OCI-LY7 (cell line): ENCODE measurements around the gene GBF1. TPM values are rescaled to one million over a fixed set of nuclear protein-coding genes. Genes with fewer than 3 reads are reported as not detected.

Source experiments
- BruUV-seq: library from RNA; stranded (reverse); fragments of 400-500 nt; replicated peaks from 2 replicates; lab custom pipeline; 2021; lab: Mats Ljungman, UMichigan
- CTCF ChIA-PET: fragments of 300-600 bp; sonication (Branson Sonifier 250); formaldehyde crosslinking; loops from one replicate; lab custom pipeline; 2022; ENCODE audit warnings: antibody characterized with exemption; ENCODE audit not compliant: unreplicated experiment; lab: Charles Lee
- POLR2A ChIA-PET: fragments of 300-600 bp; sonication (Branson Sonifier 250); formaldehyde crosslinking; loops from one replicate; lab custom pipeline; 2022; ENCODE audit warnings: antibody characterized with exemption; lab: Charles Lee
- DNase-seq: peaks from one replicate; pipeline ENCODE4 v3.0.0-alpha.2; 2015; ENCODE audit warnings: low spot score
- H2AFZ ChIP-seq: fragments of 200-600 bp; sonication (generic), shearing (Covaris generic); 2 replicates; pipeline ENCODE4 v1.6.1; 2014; ENCODE audit warnings: mild to moderate bottlenecking, antibody characterized with exemption, low read length, moderate library complexity
- H3K27ac ChIP-seq: fragments of 200-600 bp; sonication (generic); 2 replicates; pipeline ENCODE4 v1.5.1; 2014; ENCODE audit warnings: mixed run types, low read depth, mild to moderate bottlenecking, moderate library complexity, low read length, inconsistent platforms; ENCODE audit not compliant: poor library complexity, severe bottlenecking
- H3K36me3 ChIP-seq: fragments of 200-600 bp; sonication (generic); 2 replicates; pipeline ENCODE4 v1.6.1; 2014; ENCODE audit warnings: mild to moderate bottlenecking, antibody characterized with exemption, low read length, moderate library complexity, mixed read lengths; ENCODE audit not compliant: insufficient read depth
- H3K4me1 ChIP-seq: fragments of 200-600 bp; sonication (generic); 2 replicates; pipeline ENCODE4 v1.5.1; 2014; ENCODE audit warnings: mild to moderate bottlenecking, low read length; ENCODE audit not compliant: insufficient read depth, poor library complexity, severe bottlenecking
- H3K4me2 ChIP-seq: fragments of 200-600 bp; sonication (generic); 2 replicates; pipeline ENCODE4 v1.6.1; 2014; ENCODE audit warnings: mild to moderate bottlenecking, low read length
- H3K4me3 ChIP-seq: fragments of 200-600 bp; sonication (generic); 2 replicates; pipeline ENCODE4 v1.5.1; 2014; ENCODE audit warnings: mild to moderate bottlenecking, low read depth, low read length; ENCODE audit not compliant: poor library complexity, severe bottlenecking
- H3K79me2 ChIP-seq: fragments of 200-600 bp; sonication (generic); 2 replicates; pipeline ENCODE4 v1.6.1; 2016; ENCODE audit warnings: low read depth, mild to moderate bottlenecking, low read length, moderate library complexity, mixed read lengths; ENCODE audit not compliant: insufficient read depth
- H3K9me2 ChIP-seq: fragments of 200-600 bp; sonication (generic); 2 replicates; pipeline ENCODE4 v1.6.1; 2016; ENCODE audit warnings: mild to moderate bottlenecking, low read length, mixed read lengths; ENCODE audit not compliant: insufficient read depth
- H3K9me3 ChIP-seq: fragments of 200-600 bp; sonication (generic); 2 replicates; pipeline ENCODE4 v1.6.1; 2014; ENCODE audit warnings: mild to moderate bottlenecking, mixed run types, low read length, mixed read lengths
- H4K20me1 ChIP-seq: fragments of 200-600 bp; sonication (generic); 2 replicates; pipeline ENCODE4 v1.6.1; 2014; ENCODE audit warnings: mild to moderate bottlenecking, antibody characterized with exemption, low read length, moderate library complexity, mixed read lengths; ENCODE audit not compliant: insufficient read depth
- EZH2phosphoT487 ChIP-seq: fragments of 200-600 bp; sonication (generic); IDR thresholded peaks from 2 replicates; pipeline ENCODE4 v1.6.1; 2018; ENCODE audit warnings: low read depth, borderline replicate concordance, mild to moderate bottlenecking, mixed run types, antibody characterized with exemption, low read length, moderate library complexity, mixed read lengths
- intact Hi-C: fragments of 100-400 bp; cut with micrococcal nuclease; formaldehyde crosslinking; loops from one replicate; pipeline ENCODE4 v1.10.0; 2022; ENCODE audit not compliant: unreplicated experiment
- total RNA-seq, 2 experiments: library from RNA; depleted of rRNA in 1 of 2; stranded (reverse); fragments of >200 nt in 1 of 2; shearing (Covaris generic) in 1 of 2; gene quantifications; 2 replicates each; pipeline ENCODE4 v1.2.3, GENCODE V29; 2014 to 2022
- TF ChIP-seq, protein P1 (sequence below): fragments of 200-600 bp; sonication (generic); conservative IDR thresholded peaks from 2 replicates; pipeline ENCODE4 v1.5.1; 2014; ENCODE audit warnings: mild to moderate bottlenecking, antibody characterized with exemption, low read length, moderate library complexity, mixed read lengths

GBF1 gene
- total RNA-seq, 2 experiments from 2014 or later, result 17.8 to 33.4 TPM

DNA sequence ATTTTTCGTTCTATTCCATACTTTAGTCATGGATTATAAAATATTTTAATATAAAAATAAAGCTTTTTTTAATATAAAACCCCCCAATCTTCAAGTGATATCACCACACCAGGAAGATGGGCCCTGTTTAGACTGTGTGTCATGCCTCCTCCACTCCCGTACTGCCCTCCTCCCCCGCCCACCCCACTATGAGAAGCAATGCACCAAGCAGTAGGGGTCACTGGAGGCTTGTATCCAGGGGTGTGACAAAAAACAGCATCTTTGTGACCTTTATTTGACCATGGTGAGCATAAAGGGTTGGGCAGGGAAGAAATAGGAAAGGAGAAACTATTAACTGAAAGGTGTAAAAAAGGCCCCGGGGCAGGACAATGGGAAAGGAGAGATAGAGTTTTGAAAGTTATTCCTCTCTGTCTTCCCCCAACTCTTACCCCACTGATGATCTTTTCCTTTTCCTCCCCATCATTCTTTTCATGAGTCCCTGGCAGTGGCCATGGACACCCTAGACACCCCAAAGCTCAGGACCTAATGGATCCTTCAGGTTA is 7.5 kb upstream of the GBF1 start:
- H3K4me3 ChIP-seq, result no peak overlapping the region
- no peak overlapping the region for H3K27ac ChIP-seq
- no peaks in the 10 kb centered on the region for H3K79me2 ChIP-seq
- CTCF ChIA-PET, result no interaction called here
- no peaks in the 10 kb centered on the region for H4K20me1 ChIP-seq
- no peaks in the 10 kb centered on the region for H3K36me3 ChIP-seq
- POLR2A ChIA-PET, result interaction anchor here (1.0 kb wide), 1 partner anchor 10 kb away, joined by 3 read pairs; no protein-coding TSS in a partner anchor
- intact Hi-C loops, result no loop called here
- no TSS peak for BruUV-seq
- TF ChIP-seq, protein P1, sequence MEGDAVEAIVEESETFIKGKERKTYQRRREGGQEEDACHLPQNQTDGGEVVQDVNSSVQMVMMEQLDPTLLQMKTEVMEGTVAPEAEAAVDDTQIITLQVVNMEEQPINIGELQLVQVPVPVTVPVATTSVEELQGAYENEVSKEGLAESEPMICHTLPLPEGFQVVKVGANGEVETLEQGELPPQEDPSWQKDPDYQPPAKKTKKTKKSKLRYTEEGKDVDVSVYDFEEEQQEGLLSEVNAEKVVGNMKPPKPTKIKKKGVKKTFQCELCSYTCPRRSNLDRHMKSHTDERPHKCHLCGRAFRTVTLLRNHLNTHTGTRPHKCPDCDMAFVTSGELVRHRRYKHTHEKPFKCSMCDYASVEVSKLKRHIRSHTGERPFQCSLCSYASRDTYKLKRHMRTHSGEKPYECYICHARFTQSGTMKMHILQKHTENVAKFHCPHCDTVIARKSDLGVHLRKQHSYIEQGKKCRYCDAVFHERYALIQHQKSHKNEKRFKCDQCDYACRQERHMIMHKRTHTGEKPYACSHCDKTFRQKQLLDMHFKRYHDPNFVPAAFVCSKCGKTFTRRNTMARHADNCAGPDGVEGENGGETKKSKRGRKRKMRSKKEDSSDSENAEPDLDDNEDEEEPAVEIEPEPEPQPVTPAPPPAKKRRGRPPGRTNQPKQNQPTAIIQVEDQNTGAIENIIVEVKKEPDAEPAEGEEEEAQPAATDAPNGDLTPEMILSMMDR, result no peak
- DNase-seq, result no peak
- no peak overlapping the region for H3K4me2 ChIP-seq
- H3K9me2 ChIP-seq, result no peaks in the 10 kb centered on the region
- no peaks in the 10 kb centered on the region for H3K4me1 ChIP-seq
- H3K9me3 ChIP-seq, result no peaks in the 10 kb centered on the region
- H2AFZ ChIP-seq, result no peak overlapping the region

DNA sequence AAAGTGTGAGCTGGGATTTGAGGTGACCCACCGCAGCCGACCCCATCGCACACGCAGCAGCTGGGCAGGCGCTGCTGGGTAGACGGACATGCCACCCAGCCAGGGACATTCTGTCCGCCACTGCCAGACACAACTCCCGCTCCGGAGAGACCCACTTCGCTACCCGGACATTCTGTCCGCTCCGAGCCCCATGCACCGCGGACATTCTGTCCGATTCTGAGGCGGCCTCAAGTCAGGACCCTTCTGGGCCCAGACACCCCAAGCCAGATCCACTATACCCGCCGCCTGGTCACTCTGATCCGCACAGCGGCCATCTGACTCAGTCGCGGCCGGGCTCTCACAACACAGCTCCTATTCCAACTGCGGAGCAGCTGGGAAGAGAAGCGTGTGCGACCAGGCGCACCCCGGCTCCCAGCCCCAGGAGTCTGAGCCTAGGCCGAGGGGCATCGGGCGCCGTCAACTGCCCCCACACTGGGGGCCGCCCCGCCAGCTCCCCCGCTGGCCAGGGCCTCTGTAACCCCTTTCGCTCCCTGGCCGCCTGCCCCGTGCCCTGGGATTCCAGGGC is 4.8 kb upstream of the GBF1 start:
- BruUV-seq, result no TSS peak
- intact Hi-C loops, result no loop called here
- ChIA-PET CTCF (no interaction called here), POLR2A (no interaction called here)
- peaks cover under 1% of the 10 kb centered on the region; the same call in 1 of the 2 replicates for H3K79me2 ChIP-seq
- H3K9me3 ChIP-seq, result no peaks in the 10 kb centered on the region
- H3K36me3 ChIP-seq, result no peaks in the 10 kb centered on the region
- H3K4me2 ChIP-seq, result no peak overlapping the region
- TF ChIP-seq, protein P1, result no peak
- no peak overlapping the region for H3K27ac ChIP-seq
- no peaks in the 10 kb centered on the region for H4K20me1 ChIP-seq
- no peak for DNase-seq
- no peak overlapping the region for H2AFZ ChIP-seq
- no peaks in the 10 kb centered on the region for H3K9me2 ChIP-seq
- H3K4me1 ChIP-seq, result peaks cover 8% of the 10 kb centered on the region
- no peak overlapping the region for H3K4me3 ChIP-seq

DNA sequence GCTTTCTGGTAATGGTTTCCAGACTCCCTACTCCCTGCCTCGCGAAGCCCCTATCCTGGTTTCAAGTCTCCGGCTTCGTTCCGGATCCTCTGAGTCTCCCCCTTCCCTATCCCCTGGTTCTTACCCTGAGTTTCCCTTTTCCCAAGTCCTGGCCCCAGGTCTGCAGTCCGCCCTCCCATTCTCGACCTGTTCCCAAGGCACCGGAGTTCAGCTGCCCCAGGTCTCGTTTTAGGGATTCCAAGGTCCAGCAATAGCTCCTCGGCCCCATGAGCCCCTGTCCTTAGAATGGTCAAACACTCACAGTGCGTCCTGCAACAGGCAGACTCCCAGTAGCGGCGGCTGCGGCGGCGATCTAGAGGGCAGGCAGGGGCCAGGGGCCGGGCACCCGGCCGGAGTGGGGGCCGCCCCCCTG is 4.3 kb upstream of the GBF1 start:
- H3K4me2 ChIP-seq, result peak overlapping the region; percentile 52
- H3K4me1 ChIP-seq, result peaks cover 8% of the 10 kb centered on the region
- BruUV-seq, result no TSS peak
- H4K20me1 ChIP-seq, result no peaks in the 10 kb centered on the region
- no peak for TF ChIP-seq EZH2phosphoT487
- TF ChIP-seq, protein P1, result no peak
- H3K9me3 ChIP-seq, result no peaks in the 10 kb centered on the region
- H3K79me2 ChIP-seq, result peaks cover 5% of the 10 kb centered on the region
- ChIA-PET CTCF (no interaction called here), POLR2A (interaction anchor here (1.0 kb wide), 1 partner anchor 39 kb away, joined by 3 read pairs; no protein-coding TSS in a partner anchor)
- H3K27ac ChIP-seq, result no peak overlapping the region
- peak overlapping the region; percentile 7; the same call in 1 of the 2 replicates for H2AFZ ChIP-seq
- intact Hi-C loops, result no loop called here
- DNase-seq, result no peak
- H3K4me3 ChIP-seq, result peak overlapping the region; percentile 44
- H3K9me2 ChIP-seq, result no peaks in the 10 kb centered on the region
- H3K36me3 ChIP-seq, result no peaks in the 10 kb centered on the region
